ENCODE results near the gene MYOM1.
"Not testable (repeated sequence)": the region's sequence is repeated elsewhere in the genome, so short reads cannot be mapped to it uniquely, and the experiment has no call there.

Gene MYOM1

DNA sequence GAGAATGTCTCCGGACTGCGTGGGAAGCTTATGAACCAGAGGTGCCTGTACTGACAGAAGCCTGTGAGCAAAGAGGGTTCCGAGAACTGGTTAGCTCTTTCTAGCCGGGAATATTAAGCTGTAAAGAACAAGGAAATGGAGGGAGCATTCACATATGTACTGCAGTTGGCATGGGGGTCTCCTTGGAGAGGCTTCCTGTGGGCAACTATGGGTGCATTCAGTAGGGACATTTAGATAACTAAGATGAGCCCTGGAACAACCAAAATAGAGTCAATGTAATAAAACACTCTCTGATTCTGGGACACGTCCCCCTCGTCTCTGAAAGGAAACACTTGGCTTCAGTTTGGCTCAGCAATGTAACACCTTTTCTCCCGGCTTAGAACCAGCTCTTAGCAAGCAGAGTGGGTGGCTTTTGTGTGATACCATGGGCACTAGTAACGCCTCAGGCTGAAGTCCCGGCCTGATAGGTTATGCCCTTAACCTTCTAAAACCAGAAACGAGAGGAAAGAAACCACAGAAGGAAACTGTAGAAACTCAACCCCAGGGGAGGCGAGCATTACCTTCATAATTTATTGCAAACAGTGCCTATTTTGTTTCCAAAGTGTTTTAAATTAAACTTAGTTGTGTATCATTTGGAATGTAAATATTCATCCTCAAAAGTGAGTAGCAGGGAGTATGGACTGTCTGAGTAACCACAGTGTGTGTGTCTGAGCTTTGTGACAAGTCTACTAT lies 158.0 kb downstream of the MYOM1 start:
- DNase-seq (ENCODE audit: low read depth in 1 of 2, low spot score in 1 of 2) = peak in 1 of 2 donors; percentile 16

DNA sequence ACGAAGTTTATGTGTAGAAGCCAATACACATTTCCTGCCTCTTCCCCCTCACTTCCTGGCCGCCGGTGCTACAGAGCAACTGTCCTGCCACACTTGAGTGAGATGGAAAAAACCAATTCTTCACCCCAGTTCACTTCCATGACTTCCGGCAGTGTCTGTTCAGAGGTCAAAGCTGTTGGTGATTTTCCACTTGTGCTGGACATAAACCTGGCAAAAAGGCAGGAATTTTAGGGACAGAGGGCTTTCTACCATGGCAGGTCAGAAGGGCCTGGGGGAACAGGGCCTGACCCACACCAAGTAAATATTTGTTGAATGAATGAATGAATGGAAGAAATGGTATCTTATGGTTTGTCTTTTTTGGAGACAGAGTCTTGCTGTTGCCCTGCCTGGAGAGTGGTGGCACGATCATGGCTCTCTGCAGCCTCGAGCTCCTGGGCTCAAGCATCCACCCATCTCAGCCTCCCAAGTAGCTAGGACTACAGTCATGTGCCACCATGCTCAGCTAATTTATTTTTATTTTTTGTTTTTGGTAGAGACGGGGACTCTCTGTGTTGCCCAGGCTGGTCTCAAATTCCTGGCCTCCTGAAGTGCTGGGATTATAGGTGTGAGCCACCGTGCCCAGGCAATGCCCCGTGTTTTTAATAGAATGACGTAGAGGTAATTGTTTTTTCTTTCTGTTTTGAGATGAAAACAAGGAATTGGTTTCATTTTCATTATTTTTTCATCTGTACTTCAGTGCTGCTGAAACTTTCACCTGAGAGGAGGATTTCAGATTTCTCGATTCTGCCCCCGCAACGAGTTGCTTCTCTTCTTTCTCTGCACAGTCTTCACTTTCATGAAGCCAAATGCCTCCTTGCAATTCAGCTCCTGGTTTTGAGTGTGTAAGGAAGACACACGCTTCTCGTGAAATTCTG lies 158.8 kb downstream of the MYOM1 start:
- DNase-seq (ENCODE audit: low read depth in 1 of 2, low spot score in 1 of 2) = no peak

DNA sequence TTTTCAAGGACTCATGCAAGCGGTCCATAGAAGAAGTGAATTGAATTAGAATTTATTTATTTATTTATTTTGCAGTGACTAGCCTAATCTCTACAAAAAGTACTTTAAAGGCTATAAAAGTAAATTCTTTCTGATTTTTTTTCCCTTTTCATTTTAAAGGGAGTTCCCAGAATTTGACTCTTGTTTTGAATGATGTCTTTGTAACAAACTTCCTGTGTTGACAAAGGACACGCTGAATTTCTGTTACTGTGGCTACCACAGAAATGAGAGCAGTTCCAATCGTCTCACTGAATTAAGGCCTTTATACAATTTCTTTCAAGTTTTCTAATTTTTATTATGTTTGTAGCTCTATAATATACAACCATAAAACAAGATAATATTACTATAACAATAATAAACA lies 160.5 kb downstream of the MYOM1 start:
- DNase-seq (ENCODE audit: low read depth in 1 of 2, low spot score in 1 of 2) = no peak

DNA sequence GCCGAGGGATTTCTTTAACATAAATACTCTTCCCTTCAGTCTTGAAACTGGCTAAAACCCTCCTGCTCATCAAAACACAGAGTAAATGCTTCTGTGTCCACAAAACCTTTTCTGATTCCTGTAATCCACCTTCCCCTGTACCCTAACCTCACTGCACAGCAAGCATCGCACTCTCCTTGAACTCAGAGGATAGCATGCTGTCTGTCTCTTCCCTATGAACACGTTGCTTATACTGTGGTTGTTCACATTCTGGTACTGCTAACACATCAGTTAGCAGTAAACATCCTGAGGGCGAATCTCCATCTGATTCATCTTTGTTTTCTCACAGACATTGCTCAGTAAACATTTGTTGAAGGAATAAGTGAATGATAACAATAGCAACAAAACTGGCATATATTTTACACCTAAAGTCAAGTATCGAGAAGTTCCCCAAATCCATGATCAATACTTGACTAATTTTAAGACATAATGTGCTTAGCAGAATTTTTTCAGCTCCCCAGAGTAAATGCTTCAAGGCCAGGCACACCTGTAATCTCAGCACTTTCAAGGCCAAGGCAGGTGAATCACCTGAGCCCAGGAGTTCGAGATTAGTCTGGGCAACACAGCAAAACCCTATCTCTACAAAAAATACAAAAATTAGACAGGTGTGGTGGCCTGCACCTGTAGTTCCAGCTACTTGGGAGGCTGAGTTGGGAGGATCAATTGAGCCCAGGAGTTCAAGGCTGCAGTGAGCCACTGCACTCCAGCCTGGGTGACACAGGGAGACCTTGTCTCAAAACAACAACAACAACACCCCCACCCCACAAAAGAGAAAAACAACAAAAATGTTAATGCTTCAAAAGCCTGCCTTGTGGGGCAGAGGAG lies 161.2 kb downstream of the MYOM1 start:
- no peak for DNase-seq (ENCODE audit: low read depth in 1 of 2, low spot score in 1 of 2)

DNA sequence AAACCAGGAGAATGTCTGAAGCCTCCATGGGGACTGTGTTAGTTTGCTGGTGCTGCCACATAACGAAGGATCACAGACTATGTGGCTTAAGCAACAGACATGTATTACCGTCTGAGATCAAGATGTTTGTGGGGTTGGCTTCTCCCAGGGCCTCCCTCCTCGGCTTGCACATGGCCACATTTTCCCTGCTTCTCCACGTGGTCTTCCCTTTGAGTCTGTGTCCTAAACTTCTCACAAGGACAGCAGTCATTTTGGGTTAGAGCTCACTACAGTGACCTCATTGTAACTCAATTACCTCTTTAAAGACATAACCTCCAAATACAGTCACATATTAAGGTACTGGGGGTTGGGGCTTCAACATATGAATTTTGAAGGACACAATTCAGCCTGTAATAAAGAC lies 162.2 kb downstream of the MYOM1 start:
- no peak for DNase-seq (ENCODE audit: low read depth in 1 of 2, low spot score in 1 of 2)

DNA sequence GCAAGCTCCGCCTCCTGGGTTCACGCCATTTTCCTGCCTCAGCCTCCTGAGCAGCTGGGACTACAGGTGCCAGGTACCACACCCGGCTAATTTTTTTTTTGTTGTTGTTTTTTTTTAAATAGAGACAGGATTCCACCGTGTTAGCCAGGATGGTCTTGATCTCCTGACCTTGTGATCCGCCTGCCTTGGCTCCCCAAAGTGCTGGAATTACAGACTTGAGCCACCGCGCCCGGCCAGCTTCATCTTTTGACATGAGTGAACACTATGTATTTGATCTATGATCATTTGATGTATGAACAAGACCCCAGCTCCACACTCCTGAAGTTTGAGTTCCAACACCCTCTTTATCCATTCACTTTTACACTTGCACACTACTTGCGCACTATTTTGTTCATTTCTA lies 163.5 kb downstream of the MYOM1 start:
- DNase-seq (ENCODE audit: low read depth in 1 of 2, low spot score in 1 of 2) = no peak

DNA sequence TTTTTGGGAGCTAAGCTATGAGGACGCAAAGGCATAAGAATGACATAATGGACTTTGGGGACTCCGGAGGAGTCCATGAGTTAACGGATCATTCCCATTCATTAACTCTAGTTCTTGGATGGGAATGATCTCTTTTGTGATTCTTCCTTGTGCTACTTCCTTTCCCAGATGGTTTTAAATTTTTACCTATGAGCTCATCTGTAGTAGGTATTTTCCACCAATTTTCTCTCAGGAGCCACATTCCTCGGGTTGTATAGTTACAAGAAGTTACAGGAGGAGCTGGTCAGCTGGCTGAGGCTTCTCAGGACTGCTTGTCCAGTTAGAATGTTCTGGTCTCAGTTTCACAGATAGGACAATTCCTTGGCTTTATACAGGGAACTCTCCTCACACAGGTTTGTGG lies 164.0 kb downstream of the MYOM1 start:
- no peak for DNase-seq (ENCODE audit: low read depth in 1 of 2, low spot score in 1 of 2)

DNA sequence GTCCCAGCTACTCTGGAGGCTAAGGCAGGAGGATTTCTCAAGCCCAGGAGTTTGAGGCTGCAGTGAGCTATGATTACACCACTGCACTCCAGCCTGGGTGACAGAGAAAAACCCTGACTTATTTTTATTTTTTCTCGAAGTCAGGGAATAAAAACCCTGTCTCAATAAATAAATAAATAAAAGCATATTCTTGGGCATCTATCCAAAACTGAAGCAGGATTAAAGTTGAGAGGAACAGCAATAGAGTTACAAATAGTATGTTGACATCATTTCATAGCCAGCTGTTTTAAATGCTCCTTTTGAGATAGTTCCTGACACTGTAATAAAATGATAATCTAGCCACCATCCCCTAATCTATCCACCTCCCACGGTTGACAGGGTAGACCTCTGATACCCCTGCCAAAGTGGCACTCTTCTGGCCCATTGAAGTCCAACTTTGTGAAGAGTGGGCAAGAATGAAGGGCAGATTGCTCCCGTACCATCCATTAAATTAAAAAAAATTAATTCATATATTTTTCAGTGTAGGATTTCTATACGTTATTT lies 164.5 kb downstream of the MYOM1 start:
- DNase-seq (ENCODE audit: low read depth in 1 of 2, low spot score in 1 of 2) = no peak

DNA sequence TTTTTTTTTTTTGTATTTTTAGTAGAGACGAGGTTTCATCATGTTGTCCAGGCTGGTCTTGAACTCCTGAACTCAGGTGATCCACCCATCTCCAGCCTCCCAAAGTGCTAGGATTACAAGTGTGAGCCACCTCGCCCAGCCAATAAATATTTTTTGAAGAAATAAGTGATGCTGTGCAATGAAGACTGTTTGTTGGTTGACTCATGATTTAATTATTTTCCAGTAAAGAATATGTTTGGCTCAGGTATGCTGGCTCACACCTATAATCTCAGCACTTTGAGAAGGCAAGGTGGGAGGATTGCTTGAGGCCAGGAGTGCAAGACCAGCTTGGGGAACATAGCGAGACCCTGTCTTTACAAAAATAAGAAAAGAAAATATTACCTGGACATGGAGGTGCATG lies 165.0 kb downstream of the MYOM1 start:
- no peak for DNase-seq (ENCODE audit: low read depth in 1 of 2, low spot score in 1 of 2)

DNA sequence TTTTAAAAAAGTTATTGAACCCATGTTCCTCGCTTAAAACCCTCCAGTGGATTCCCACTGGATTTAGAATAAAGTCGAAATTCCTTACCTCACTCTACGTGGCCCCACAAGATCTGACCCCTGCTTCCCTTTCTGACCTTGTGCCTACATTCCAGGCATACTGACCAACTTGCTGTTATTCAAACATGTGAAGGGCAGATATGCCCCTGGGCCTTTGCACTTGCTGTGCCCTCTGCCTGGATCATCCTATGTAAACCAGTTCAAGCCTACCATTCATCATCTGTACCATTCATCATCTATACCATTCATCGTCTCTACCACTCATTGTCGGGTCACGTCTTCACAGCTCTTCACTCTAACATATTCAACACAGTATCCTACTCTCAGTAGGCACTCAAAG lies 165.6 kb downstream of the MYOM1 start:
- DNase-seq (ENCODE audit: low read depth in 1 of 2, low spot score in 1 of 2) = no peak

DNA sequence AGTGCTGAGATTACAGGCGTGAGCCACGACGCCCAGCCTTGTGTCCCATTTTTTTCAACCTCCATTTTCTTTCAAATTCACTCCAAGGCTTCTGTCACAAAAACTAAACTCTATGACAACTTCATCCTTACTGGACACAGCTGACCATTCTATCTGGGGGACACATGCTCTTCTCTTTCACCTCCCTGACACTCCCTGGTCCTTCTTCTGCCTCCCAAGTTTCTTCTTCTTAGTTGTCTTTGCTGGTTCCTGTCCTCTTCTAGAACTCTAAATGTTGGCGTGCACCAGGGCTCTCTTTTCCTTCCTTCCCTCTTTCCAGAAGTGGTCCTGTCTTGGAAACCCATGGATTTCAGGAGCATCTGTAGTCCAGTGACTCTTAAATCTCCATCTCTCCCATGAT lies 166.7 kb downstream of the MYOM1 start:
- no peak for DNase-seq (ENCODE audit: low read depth in 1 of 2, low spot score in 1 of 2)

DNA sequence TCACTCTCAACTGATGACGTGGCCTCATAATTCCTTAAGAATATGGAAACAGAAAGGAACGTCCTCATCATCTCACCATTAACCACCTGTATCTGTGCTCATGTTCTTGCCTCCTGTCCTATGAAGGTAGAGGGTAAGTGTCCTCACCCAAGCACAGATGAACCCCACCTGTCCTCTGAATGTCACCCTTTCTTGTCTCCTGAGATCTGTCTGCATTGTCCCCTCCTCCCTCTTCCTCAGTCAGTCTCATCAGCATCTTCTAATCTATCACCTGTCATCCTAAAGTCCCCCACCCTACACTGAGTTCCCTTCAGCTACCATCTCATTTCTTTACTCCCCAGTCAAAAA lies 167.4 kb downstream of the MYOM1 start:
- no peak for DNase-seq (ENCODE audit: low read depth in 1 of 2, low spot score in 1 of 2)

DNA sequence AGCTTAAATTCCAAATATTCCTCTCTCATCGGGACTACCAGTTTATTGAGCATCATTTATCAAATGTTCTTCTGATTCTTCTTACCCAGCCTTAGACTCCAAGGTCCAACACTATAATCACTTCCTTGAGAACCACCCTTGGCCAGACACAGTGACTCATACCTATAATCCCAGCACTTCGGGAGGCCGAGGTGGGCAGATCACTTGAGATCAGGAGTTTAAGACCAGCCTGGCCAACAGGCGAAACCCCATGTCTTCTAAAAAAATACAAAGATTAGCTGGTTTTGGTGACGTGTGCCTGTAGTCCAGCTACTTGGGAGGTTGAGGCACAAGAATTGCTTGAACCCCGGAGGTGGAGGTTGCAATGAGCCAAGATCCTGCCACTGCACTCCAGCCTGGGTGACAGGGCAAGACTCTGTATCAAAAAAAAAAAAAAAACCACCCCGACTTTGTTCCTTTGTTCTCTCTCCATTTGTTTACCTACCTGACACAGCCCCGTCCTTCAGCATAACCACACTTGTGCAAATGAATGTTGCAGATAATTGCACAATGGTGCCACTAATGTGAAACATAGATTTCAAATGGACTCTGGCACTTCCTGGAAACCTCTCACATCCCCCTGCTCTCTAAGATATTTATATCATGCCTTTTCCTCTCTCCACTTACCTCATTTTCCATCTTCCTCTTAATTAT lies 167.9 kb downstream of the MYOM1 start:
- no peak for DNase-seq (ENCODE audit: low read depth in 1 of 2, low spot score in 1 of 2)

DNA sequence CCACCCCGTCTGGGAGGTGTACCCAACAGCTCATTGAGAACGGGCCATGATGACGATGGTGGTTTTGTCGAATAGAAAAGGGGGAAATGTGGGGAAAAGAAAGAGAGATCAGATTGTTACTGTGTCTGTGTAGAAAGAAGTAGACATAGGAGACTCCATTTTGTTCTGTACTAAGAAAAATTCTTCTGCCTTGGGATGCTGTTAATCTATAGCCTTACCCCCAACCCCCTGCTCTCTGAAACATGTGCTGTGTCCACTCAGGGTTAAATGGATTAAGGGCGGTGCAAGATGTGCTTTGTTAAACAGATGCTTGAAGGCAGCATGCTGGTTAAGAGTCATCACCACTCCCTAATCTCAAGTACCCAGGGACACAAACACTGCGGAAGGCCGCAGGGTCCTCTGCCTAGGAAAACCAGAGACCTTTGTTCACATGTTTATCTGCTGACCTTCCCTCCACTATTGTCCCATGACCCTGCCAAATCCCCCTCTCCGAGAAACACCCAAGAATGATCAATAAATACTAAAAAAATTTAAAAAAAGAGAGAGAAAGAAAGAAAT lies 169.8 kb downstream of the MYOM1 start:
- not testable (repeated sequence) for DNase-seq (ENCODE audit: low read depth in 1 of 2, low spot score in 1 of 2)

DNA sequence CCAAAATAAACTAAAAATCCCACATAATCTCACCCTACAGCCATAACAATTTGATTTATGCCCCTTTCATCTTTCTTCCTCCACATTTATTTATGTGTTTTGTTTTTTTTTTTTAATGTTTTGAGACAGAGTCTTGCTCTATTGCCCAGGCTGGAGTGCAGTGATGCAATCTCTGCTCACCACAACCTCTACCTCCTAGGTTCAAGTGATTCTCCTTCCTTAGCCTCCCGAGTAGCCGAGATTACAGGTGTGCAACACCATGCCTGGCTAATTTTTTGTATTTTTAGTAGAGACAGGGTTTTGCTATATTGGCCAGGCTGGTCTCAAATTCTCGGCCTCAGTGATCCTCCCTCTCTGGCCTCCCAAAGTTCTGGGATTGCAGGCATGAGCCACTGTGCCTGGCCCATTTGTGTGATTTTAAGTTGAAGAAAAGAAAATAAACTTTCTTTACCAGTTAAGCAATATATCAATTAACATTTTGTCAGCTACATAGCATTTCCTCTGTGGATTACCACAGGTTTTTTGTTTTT lies 170.9 kb downstream of the MYOM1 start:
- no peak for DNase-seq (ENCODE audit: low read depth in 1 of 2, low spot score in 1 of 2)

DNA sequence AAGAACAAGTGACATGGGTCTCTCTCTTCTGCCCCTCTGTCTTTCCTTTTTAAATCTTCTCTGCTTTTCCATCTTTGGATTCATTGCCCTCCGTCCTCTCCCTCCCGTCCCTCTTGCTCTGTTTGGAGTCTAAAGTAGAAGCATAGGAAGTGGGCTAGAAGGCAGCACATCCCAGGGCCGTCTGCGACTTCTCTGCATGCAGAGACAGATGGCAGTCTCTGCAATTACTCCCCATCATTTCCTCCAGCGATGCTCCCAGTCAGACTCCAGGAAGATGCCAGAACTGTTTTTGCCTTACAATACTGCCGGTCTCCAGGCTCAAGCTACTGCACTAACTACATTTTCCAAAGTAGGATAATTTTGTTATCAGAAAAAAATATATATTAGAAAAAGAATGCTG lies 171.6 kb downstream of the MYOM1 start:
- no peak for DNase-seq (ENCODE audit: low read depth in 1 of 2, low spot score in 1 of 2)

DNA sequence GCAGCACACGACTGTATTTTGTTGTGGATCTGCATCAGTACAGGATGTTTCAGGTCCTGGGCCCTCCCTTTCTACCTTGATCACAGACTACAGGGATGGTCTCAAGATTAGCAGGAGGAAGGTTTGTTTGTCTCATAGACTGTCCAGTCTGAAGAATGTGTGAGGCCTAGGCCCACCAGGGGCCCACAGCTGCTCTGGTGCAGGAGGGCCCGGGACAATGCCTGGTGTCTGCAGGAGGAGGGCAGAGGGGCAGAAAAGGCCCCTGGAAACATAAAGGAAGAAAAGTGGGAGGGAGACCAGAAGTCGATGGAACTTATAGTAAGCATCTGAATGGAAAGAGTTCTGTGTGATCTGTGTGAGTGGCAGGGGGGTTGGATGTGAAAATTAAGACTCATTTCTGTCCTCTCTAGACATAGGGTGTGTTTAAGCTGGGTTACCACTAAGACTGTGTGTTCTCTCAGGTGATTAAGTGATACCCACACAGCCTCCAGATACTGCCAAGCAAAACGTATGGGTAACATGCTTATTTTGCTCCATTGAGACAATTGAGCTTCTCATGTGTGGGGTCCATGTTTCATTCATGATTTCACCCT lies 173.5 kb downstream of the MYOM1 start:
- no peak for DNase-seq (ENCODE audit: low read depth in 1 of 2, low spot score in 1 of 2)

DNA sequence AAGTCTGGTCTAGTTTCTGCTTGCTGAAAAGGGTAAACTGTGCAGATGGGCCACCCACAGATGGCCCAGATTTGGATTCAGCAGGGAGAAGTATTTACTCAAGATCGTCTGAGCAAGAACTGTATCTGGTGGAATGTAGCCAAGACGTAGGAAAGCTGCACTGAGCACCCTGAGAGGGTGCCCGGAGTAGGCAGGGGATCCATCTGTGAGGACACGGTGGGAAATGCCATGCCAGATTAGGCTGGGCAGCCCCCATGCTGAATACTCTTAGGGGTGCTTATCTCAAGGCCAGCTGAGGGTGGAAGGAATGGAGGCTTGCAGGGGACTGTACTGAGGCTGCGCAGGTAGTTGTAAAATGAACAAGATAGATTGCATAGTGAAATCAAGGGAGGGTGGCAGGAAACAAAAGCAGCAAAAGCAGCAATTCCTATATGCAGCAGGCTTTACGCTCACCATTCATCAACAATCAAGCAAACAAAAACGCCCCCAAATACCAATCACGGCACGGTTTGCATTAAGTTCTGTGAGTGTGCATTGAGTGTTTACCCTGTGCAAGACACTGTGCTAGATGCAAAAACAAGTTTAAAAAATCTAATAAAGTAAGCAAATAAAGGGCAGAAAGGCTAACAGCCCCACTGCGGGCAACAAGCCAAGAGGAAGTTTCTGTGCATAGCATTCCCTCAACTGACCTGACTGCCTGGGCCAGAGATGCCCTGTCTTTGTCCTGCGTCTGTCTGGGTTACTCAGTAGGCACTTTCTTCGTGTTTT lies 174.7 kb downstream of the MYOM1 start:
- DNase-seq (ENCODE audit: low read depth in 1 of 2, low spot score in 1 of 2) = no peak

DNA sequence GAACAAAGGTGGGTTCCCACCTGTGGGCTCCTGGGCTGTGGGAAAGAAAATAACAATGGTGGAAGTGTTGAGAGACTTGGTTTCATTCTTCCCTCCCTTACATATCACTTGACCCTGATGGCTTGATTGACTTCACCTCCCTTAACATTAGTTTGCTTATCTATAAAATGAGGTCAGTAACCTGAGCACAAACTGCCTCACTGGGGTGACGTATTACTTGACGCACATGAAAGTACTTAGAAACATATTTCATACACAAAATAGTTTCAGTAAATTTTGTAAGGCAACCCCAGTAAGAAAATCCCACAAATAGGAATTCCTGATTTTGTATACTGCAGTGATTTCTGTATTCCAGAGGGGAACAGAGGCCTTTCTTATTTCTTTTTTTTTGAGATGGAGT lies 177.4 kb downstream of the MYOM1 start:
- DNase-seq (ENCODE audit: low read depth in 1 of 2, low spot score in 1 of 2) = no peak
